Nephron progenitor cell (in vitro differentiated cells): ENCODE data around the gene ADAD2.

Experiments
- DNase-seq: peaks from one replicate; pipeline ENCODE4 v3.0.0; 2021
- H3K27ac Mint-ChIP-seq: 2 replicates; pipeline ENCODE4 v1.8.0; 2021; ENCODE audit warnings: mild to moderate bottlenecking, moderate library complexity, mixed read lengths
- H3K27me3 Mint-ChIP-seq: 2 replicates; pipeline ENCODE4 v1.8.0; 2021; ENCODE audit warnings: mild to moderate bottlenecking, low read depth, mixed read lengths; ENCODE audit not compliant: poor library complexity
- H3K36me3 Mint-ChIP-seq: 2 replicates; pipeline ENCODE4 v1.8.0; 2021; ENCODE audit warnings: low read depth, mixed read lengths
- H3K4me1 Mint-ChIP-seq: 2 replicates; pipeline ENCODE4 v1.8.0; 2021; ENCODE audit warnings: mixed read lengths
- H3K4me3 Mint-ChIP-seq: 2 replicates; pipeline ENCODE4 v1.8.0; 2021; ENCODE audit warnings: mild to moderate bottlenecking, moderate library complexity, mixed read lengths
- H3K9me3 Mint-ChIP-seq: 2 replicates; pipeline ENCODE4 v1.8.0; 2021; ENCODE audit warnings: mild to moderate bottlenecking, moderate library complexity, mixed read lengths
- CTCF ChIP-seq: fragments of 200-600 bp; sonication (generic); IDR thresholded peaks from 2 replicates; pipeline ENCODE4 v1.5.0; 2021; ENCODE audit warnings: antibody characterized with exemption

The ADAD2 gene

GRCh38 chr16:84218176-84218823, 27.3 kb downstream of the ADAD2 start:
- no peaks in the 10 kb centered on the region for H3K36me3 Mint-ChIP-seq
- H3K4me3 Mint-ChIP-seq = no peak overlapping the region

GRCh38 chr16:84218956-84219355, 28.0 kb downstream of the ADAD2 start:
- Mint-ChIP-seq H3K27ac (no peak overlapping the region), H3K4me1 (peaks cover 21% of the 10 kb centered on the region), H3K36me3 (no peaks in the 10 kb centered on the region), H3K27me3 (peaks cover 26% of the 10 kb centered on the region), H3K9me3 (no peaks in the 10 kb centered on the region), H3K4me3 (no peak overlapping the region)
- no peak for DNase-seq
- TF ChIP-seq CTCF = no peak

More at GRCh38 chr16:84218176-84218823, 27.3 kb downstream of the ADAD2 start:
- H3K27me3 Mint-ChIP-seq = peaks cover 26% of the 10 kb centered on the region
- no peaks in the 10 kb centered on the region for H3K9me3 Mint-ChIP-seq
- peaks cover 21% of the 10 kb centered on the region for H3K4me1 Mint-ChIP-seq
- DNase-seq = no peak
- H3K27ac Mint-ChIP-seq = peak overlapping the region; percentile 20
- no peak for TF ChIP-seq CTCF

GRCh38 chr16:84220851-84221250, 29.9 kb downstream of the ADAD2 start:
- H3K4me3 Mint-ChIP-seq = no peak overlapping the region
- TF ChIP-seq CTCF = no peak
- H3K27me3 Mint-ChIP-seq = peaks cover 19% of the 10 kb centered on the region

GRCh38 chr16:84223456-84223855, 32.5 kb downstream of the ADAD2 start:
- H3K27me3 Mint-ChIP-seq = peaks cover 9% of the 10 kb centered on the region
- H3K36me3 Mint-ChIP-seq = no peaks in the 10 kb centered on the region
- no peak overlapping the region for H3K27ac Mint-ChIP-seq
- no peak for TF ChIP-seq CTCF
- no peak for DNase-seq
- no peaks in the 10 kb centered on the region for H3K9me3 Mint-ChIP-seq
- H3K4me3 Mint-ChIP-seq = no peak overlapping the region
- peaks cover 35% of the 10 kb centered on the region for H3K4me1 Mint-ChIP-seq

More at GRCh38 chr16:84220851-84221250, 29.9 kb downstream of the ADAD2 start:
- Mint-ChIP-seq H3K4me1 (peaks cover 25% of the 10 kb centered on the region), H3K36me3 (no peaks in the 10 kb centered on the region), H3K9me3 (no peaks in the 10 kb centered on the region), H3K27ac (no peak overlapping the region)
- no peak for DNase-seq

GRCh38 chr16:84224554-84224953, 33.6 kb downstream of the ADAD2 start:
- no peak for TF ChIP-seq CTCF
- no peaks in the 10 kb centered on the region for H3K36me3 Mint-ChIP-seq

GRCh38 chr16:84225126-84225525, 34.2 kb downstream of the ADAD2 start:
- Mint-ChIP-seq H3K36me3 (no peaks in the 10 kb centered on the region), H3K27ac (no peak overlapping the region), H3K9me3 (no peaks in the 10 kb centered on the region), H3K4me1 (peaks cover 39% of the 10 kb centered on the region), H3K4me3 (no peak overlapping the region), H3K27me3 (peaks cover 9% of the 10 kb centered on the region)
- no peak for DNase-seq
- TF ChIP-seq CTCF = no peak

More at GRCh38 chr16:84224554-84224953, 33.6 kb downstream of the ADAD2 start:
- Mint-ChIP-seq H3K4me3 (no peak overlapping the region), H3K9me3 (no peaks in the 10 kb centered on the region), H3K27ac (no peak overlapping the region), H3K27me3 (peaks cover 9% of the 10 kb centered on the region), H3K4me1 (peaks cover 36% of the 10 kb centered on the region)
- no peak for DNase-seq
